Coronary artery (tissue), 2 donors: ENCODE results near the gene VDAC2.

Experiments
- DNase-seq: peaks from one replicate; pipeline ENCODE4 v3.0.0-alpha.2; 2017; ENCODE audit warnings: low spot score
- H3K27ac ChIP-seq, 2 donors: fragments of 200-600 bp; sonication (generic); one replicate each; pipeline ENCODE4 v1.5.1; 2016 to 2019
- H3K4me3 ChIP-seq: fragments of 200-600 bp; sonication (generic); 2 replicates; pipeline ENCODE4 v1.5.1; 2016; ENCODE audit warnings: mild to moderate bottlenecking, moderate library complexity
- TF ChIP-seq, protein P1 (sequence below): fragments of 200-600 bp; sonication (generic); IDR thresholded peaks from one replicate; pipeline ENCODE4 v1.5.1; 2019; ENCODE audit warnings: antibody characterized with exemption

The VDAC2 gene

DNA sequence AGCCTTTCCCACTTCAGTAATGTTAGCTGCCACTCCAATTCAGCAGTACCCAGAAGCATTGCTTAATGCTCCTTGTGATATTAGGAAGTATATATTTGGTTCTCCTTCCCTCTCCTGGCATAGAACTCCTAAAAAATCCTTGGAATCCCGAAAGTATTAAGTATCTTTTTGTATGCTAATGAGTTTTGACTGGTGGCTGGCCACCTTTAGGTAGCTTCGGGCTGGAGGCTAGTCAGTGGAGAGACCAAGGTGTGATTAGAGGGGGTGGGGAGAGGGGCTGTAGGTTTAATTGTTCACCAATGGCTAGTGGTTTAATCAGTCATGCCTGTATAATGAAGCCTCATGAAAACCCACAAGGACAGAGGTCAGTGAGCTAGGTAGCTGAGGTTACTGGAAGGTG, 12.9 kb downstream of the VDAC2 start:
- H3K27ac ChIP-seq, result peak overlapping the region in 1 of 2 donors; percentile 89
- H3K4me3 ChIP-seq, result no peak overlapping the region
- TF ChIP-seq, protein P1, sequence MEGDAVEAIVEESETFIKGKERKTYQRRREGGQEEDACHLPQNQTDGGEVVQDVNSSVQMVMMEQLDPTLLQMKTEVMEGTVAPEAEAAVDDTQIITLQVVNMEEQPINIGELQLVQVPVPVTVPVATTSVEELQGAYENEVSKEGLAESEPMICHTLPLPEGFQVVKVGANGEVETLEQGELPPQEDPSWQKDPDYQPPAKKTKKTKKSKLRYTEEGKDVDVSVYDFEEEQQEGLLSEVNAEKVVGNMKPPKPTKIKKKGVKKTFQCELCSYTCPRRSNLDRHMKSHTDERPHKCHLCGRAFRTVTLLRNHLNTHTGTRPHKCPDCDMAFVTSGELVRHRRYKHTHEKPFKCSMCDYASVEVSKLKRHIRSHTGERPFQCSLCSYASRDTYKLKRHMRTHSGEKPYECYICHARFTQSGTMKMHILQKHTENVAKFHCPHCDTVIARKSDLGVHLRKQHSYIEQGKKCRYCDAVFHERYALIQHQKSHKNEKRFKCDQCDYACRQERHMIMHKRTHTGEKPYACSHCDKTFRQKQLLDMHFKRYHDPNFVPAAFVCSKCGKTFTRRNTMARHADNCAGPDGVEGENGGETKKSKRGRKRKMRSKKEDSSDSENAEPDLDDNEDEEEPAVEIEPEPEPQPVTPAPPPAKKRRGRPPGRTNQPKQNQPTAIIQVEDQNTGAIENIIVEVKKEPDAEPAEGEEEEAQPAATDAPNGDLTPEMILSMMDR, result no peak
- DNase-seq, result no peak

DNA sequence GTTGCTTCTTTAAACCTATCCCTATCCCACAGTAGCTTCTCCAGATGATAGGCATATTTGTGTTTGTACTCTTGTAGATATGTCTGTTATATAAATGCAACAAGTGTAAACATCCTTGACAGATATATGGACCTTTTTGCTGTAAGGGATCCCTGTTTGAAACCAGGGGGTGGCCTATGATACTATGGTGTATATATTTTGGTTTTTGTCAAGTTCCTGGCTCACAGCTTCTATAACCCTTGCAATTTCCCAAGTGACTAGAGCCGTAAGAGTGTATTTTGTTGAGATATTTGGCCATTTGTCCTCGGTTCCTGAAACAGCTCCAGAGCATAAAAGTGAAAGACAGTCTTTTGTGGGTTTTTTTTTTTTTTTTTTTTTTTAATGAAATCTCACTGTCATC, 15.5 kb downstream of the VDAC2 start:
- Histone ChIP-seq H3K27ac (peak overlapping the region; percentile 82 to 89), H3K4me3 (peak overlapping the region; percentile 14)
- TF ChIP-seq, protein P1, result no peak
- DNase-seq, result no peak

DNA sequence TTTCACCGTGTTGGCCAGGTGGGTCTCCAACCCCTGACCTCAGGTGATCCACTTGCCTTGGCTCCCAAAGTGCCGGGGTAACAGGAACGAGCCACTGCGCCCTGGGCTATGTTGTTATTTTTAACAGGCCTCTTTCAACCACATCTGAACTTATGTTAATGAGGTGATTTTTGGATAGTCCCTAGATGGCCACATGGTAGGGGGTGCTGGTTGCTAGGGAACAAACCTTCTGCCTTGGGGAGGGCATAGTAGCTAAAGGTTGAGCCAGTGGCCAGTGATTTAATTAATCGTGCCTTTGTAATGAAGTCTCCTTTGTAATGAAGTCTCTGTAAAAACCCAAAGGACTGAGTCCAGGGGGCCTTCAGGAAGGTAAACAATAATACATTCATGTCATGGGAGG, 16.1 kb downstream of the VDAC2 start:
- TF ChIP-seq, protein P1, result no peak
- peak overlapping the region; percentile 82 to 89 for H3K27ac ChIP-seq
- H3K4me3 ChIP-seq, result no peak overlapping the region
- DNase-seq, result no peak

DNA sequence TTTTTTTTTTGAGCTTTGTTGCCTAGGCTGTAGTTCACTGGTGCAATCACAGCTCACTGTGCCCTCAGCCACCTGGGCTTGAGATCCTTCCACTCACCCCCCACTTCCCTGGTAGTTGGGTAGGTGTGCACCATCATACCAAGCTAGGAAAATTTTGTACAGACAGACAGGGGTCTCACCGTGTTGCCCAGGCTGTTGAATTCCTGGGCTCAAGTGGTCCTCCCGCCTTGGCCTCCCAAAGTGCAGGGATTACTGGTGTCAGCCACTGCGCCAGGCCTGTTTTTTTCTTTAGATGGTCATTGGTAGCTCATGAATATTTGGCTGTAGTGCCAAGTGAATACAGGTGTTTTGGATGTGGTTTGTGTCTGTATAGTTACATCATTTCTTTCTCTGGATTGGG, 17.7 kb downstream of the VDAC2 start:
- DNase-seq, result no peak
- TF ChIP-seq, protein P1, result no peak
- peak overlapping the region in 1 of 2 donors; percentile 38 for H3K27ac ChIP-seq
- H3K4me3 ChIP-seq, result no peak overlapping the region

DNA sequence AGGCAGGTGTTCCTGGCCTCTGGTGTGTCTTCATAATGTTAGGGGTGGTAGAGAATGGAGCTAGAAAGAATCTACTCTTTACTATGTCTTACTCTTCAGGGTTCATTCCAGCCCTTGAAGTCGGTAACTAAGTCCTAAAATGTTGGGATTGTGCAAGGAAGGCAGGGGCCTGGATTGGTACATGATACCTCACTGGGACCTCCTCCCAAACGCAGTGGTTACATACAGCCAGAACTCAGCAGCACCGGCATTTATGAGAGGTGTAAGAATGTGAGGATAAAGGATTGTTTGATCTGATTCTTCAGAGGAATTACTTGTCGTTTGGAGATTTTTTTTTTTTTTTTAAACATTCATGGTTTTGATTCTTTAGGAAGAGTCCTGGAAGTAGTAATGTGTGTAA, 18.2 kb downstream of the VDAC2 start:
- peak overlapping the region; percentile 25 to 38 for H3K27ac ChIP-seq

DNA sequence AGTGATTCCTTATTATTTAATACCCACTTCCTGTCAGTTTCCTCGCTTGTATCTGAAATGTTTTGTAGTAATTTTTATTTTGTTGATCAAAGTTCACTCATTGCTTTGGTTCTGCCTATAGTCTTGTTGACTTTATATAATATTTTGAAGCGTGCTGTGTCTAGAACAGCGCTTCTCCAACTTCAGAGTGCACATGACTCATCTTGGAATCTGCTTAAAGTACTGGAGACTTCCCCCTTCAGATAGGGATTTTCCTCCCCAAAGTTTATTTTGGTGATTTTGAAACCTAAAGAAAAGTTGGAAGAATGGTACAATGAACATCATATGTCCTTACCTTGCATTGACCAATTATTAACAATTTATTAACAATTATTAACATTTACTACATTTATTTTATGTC, 19.4 kb downstream of the VDAC2 start:
- TF ChIP-seq, protein P1, result no peak
- Histone ChIP-seq H3K27ac (peak overlapping the region in 1 of 2 donors; percentile 3), H3K4me3 (no peak overlapping the region)
- DNase-seq, result no peak

More for the DNA sequence above, 18.2 kb downstream of the VDAC2 start:
- TF ChIP-seq, protein P1, result no peak
- no peak overlapping the region for H3K4me3 ChIP-seq
- no peak for DNase-seq

DNA sequence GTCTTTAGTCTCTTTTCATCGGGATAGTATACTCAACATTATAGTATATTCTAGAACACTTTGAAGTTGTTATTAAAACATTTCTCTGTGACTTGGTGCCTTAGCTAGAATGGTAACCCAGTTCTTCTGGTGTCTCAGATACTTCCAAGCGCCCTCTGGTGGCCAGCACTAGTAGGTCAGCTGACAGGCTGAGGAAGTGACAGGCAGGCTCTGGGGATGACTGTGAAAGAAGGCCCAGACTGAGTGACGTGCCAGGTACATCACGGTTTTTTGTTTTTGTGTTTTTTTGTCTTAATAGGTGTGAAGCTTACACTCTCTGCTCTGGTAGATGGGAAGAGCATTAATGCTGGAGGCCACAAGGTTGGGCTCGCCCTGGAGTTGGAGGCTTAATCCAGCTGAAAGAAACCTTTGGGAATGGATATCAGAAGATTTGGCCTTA, 20.0 kb downstream of the VDAC2 start:
- Histone ChIP-seq H3K4me3 (no peak overlapping the region), H3K27ac (peak overlapping the region; percentile 3 to 21)
- TF ChIP-seq, protein P1, result peak; percentile 78
- peak; percentile 90 for DNase-seq
